RWPE2 (cell line): ENCODE results near the gene CENPB.

Source experiments
- ATAC-seq: fragments of 200-7000 bp; cut with Tn5 transposase; 3 replicates; pipeline ENCODE4 v1.9.1; 2021; ENCODE audit warnings: low read depth
- DNase-seq: peaks from one replicate; pipeline ENCODE4 v3.0.0-alpha.2; 2020; ENCODE audit warnings: low spot score
- H3K27ac ChIP-seq: fragments of 450-650 bp; 2 replicates; pipeline ENCODE4 v1.5.1; 2017; ENCODE audit warnings: mild to moderate bottlenecking; ENCODE audit not compliant: poor library complexity, severe bottlenecking
- H3K27me3 ChIP-seq: fragments of 250-450 bp; sonication (Bioruptor Pico); 2 replicates; pipeline ENCODE4 v1.5.1; 2021; ENCODE audit warnings: mild to moderate bottlenecking, moderate library complexity; ENCODE audit not compliant: insufficient read depth, poor library complexity, severe bottlenecking
- H3K36me3 ChIP-seq: fragments of 250-450 bp; sonication (Bioruptor Pico); 2 replicates; pipeline ENCODE4 v1.5.1; 2020; ENCODE audit warnings: low read depth, mild to moderate bottlenecking, moderate library complexity
- H3K4me1 ChIP-seq: fragments of 250-450 bp; sonication (Bioruptor Pico); 2 replicates; pipeline ENCODE4 v1.5.1; 2021; ENCODE audit warnings: mild to moderate bottlenecking, moderate library complexity; ENCODE audit not compliant: insufficient read depth, poor library complexity, severe bottlenecking
- H3K4me3 ChIP-seq: fragments of 250-450 bp; sonication (Bioruptor Pico); 2 replicates; pipeline ENCODE4 v1.5.1; 2021; ENCODE audit warnings: mild to moderate bottlenecking, moderate library complexity; ENCODE audit not compliant: severe bottlenecking
- H3K9me3 ChIP-seq: fragments of 250-450 bp; sonication (Bioruptor Pico); 2 replicates; pipeline ENCODE4 v1.5.1; 2021; ENCODE audit warnings: mild to moderate bottlenecking, moderate library complexity; ENCODE audit not compliant: severe bottlenecking
- CTCF ChIP-seq: fragments of 450-650 bp; IDR thresholded peaks from one replicate; pipeline ENCODE4 v1.5.1; 2017; ENCODE audit warnings: mild to moderate bottlenecking, moderate library complexity; ENCODE audit not compliant: poor library complexity, severe bottlenecking

The CENPB gene

GRCh38 chr20:3767110-3767426 lies 19.5 kb downstream of the CENPB start:
- Histone ChIP-seq H3K4me3 (peak overlapping the region; percentile 65), H3K27me3 (no peaks in the 10 kb centered on the region), H3K9me3 (no peaks in the 10 kb centered on the region), H3K27ac (peak overlapping the region; percentile 19), H3K4me1 (peaks cover 5% of the 10 kb centered on the region), H3K36me3 (no peaks in the 10 kb centered on the region)
- no peak for ATAC-seq
- TF ChIP-seq CTCF, result no peak
- no peak for DNase-seq

- Histone ChIP-seq H3K27ac (peak overlapping the region; percentile 19), H3K27me3 (no peaks in the 10 kb centered on the region), H3K4me3 (peak overlapping the region; percentile 65), H3K36me3 (0 out of 2 replicates have a peak, but pooled peaks cover 2% of the 10 kb centered on the region), H3K4me1 (peaks cover 5% of the 10 kb centered on the region), H3K9me3 (no peaks in the 10 kb centered on the region)
- no peak for DNase-seq
- ATAC-seq, result no peak
- no peak for TF ChIP-seq CTCF
Measured at GRCh38 chr20:3766422-3767109, 20.0 kb downstream of the CENPB start.

- Histone ChIP-seq H3K4me1 (peaks cover 5% of the 10 kb centered on the region), H3K4me3 (no peak overlapping the region), H3K27ac (no peak overlapping the region), H3K9me3 (no peaks in the 10 kb centered on the region), H3K36me3 (0 out of 2 replicates have a peak, but pooled peaks cover 3% of the 10 kb centered on the region), H3K27me3 (no peaks in the 10 kb centered on the region)
- ATAC-seq (no peak), DNase-seq (no peak)
- no peak for TF ChIP-seq CTCF
Measured at GRCh38 chr20:3765171-3765882, 21.2 kb downstream of the CENPB start.

- H3K27ac ChIP-seq, result no peak overlapping the region
- ATAC-seq (no peak), DNase-seq (no peak)
- no peaks in the 10 kb centered on the region for H3K27me3 ChIP-seq
- no peaks in the 10 kb centered on the region for H3K9me3 ChIP-seq
- no peak for TF ChIP-seq CTCF
- 0 out of 2 replicates have a peak, but pooled peaks cover 3% of the 10 kb centered on the region for H3K36me3 ChIP-seq
- H3K4me1 ChIP-seq, result peaks cover 5% of the 10 kb centered on the region
- H3K4me3 ChIP-seq, result no peak overlapping the region
Measured at GRCh38 chr20:3764659-3765058, 21.9 kb downstream of the CENPB start.
